Chondrocyte (in vitro differentiated cells): ENCODE measurements around the gene GALNT10. TPM values are rescaled to one million over a fixed set of nuclear protein-coding genes. Genes with fewer than 3 reads are reported as not detected.

ENCODE experiments used
- DNase-seq: peaks from one replicate; pipeline ENCODE4 v3.0.0; 2021; ENCODE audit warnings: mixed read lengths, low spot score
- H3K27ac Mint-ChIP-seq: one replicate; pipeline ENCODE4 v1.8.0; 2021; ENCODE audit warnings: mild to moderate bottlenecking, moderate library complexity, mixed read lengths; ENCODE audit not compliant: unreplicated experiment
- H3K27me3 Mint-ChIP-seq: 2 replicates; pipeline ENCODE4 v1.8.0; 2021; ENCODE audit warnings: low read depth, mixed read lengths
- H3K36me3 Mint-ChIP-seq: 2 replicates; pipeline ENCODE4 v1.8.0; 2021; ENCODE audit warnings: low read depth, mixed read lengths
- H3K4me1 Mint-ChIP-seq: 2 replicates; pipeline ENCODE4 v1.8.0; 2021; ENCODE audit warnings: low read depth, mild to moderate bottlenecking, mixed read lengths
- H3K4me3 Mint-ChIP-seq: one replicate; pipeline ENCODE4 v1.8.0; 2021; ENCODE audit warnings: mild to moderate bottlenecking, moderate library complexity, mixed read lengths; ENCODE audit not compliant: unreplicated experiment
- H3K9me3 Mint-ChIP-seq: 2 replicates; pipeline ENCODE4 v1.8.0; 2021; ENCODE audit warnings: low read depth, mixed read lengths
- total RNA-seq: library from RNA; stranded (reverse); gene quantifications from 3 replicates; pipeline ENCODE4 v1.2.1, GENCODE V29; 2021
- TF ChIP-seq, protein P1 (sequence below): fragments of 200-600 bp; sonication (generic); IDR thresholded peaks from 2 replicates; pipeline ENCODE4 v1.5.0; 2021; ENCODE audit warnings: antibody characterized with exemption, mild to moderate bottlenecking, moderate library complexity

Gene GALNT10
- total RNA-seq, 1 donor from 2014 or later: 155 TPM

DNA sequence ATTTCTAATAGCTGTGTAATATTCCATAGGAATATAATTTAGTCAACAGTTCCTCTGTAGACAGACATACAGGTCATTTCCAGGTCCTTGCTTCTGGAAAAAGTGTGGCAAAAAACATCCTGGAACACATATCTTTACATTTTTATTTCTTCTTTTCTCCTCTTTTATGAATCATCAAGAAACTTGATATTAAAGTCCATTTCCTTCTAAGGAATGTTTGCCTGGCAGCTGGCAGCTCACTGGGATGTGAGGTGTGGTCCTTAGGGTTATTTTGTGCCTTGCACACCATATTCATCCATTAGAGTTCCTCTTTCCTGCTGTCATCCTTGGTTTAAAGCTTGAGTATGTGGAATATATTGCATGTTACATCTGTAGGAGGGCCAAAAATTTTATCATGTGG lies 122.0 kb downstream of the GALNT10 start:
- H3K36me3 Mint-ChIP-seq: peaks cover 4% of the 10 kb centered on the region
- H3K4me1 Mint-ChIP-seq: peaks cover 59% of the 10 kb centered on the region
- TF ChIP-seq, protein P1, sequence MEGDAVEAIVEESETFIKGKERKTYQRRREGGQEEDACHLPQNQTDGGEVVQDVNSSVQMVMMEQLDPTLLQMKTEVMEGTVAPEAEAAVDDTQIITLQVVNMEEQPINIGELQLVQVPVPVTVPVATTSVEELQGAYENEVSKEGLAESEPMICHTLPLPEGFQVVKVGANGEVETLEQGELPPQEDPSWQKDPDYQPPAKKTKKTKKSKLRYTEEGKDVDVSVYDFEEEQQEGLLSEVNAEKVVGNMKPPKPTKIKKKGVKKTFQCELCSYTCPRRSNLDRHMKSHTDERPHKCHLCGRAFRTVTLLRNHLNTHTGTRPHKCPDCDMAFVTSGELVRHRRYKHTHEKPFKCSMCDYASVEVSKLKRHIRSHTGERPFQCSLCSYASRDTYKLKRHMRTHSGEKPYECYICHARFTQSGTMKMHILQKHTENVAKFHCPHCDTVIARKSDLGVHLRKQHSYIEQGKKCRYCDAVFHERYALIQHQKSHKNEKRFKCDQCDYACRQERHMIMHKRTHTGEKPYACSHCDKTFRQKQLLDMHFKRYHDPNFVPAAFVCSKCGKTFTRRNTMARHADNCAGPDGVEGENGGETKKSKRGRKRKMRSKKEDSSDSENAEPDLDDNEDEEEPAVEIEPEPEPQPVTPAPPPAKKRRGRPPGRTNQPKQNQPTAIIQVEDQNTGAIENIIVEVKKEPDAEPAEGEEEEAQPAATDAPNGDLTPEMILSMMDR: no peak
- no peaks in the 10 kb centered on the region for H3K27me3 Mint-ChIP-seq
- no peak overlapping the region for H3K4me3 Mint-ChIP-seq
- no peak for DNase-seq
- H3K27ac Mint-ChIP-seq: peak overlapping the region; percentile 74
- H3K9me3 Mint-ChIP-seq: no peaks in the 10 kb centered on the region

DNA sequence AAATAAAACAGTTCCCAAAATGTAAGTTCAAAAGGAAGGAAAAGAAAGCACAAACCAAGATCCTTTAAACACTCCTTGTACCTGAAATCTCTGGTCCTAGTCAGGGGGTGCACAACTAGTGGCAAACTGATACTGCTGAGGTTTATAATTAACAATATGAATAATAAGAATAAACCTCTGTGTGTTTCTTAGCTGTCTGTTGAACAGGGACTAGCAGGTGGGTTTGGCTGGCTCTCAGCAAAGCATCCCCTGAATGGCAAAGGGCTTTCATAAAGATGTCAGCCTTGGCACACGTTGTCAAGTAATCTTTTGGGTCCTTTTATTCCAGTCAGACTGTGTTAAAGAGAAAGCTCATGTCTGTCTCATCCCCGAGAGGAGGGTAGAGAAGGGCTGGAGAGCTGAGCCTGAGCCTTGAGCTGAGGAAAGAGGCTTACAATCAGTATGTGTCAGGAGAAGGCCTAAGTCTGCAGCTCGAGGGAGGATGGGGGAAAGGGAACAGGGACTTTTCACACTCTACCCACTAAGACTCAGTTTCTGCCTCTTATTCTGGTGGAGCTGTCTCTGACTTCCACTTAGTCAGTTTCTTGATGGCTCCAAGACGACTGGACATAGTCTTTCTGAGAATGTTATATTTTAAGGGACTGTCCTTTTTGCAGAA lies 123.0 kb downstream of the GALNT10 start:
- peak overlapping the region; percentile 74 for H3K27ac Mint-ChIP-seq
- DNase-seq: no peak
- TF ChIP-seq, protein P1: no peak
- peaks cover 4% of the 10 kb centered on the region for H3K36me3 Mint-ChIP-seq
- no peak overlapping the region for H3K4me3 Mint-ChIP-seq
- no peaks in the 10 kb centered on the region for H3K9me3 Mint-ChIP-seq
- H3K4me1 Mint-ChIP-seq: peaks cover 53% of the 10 kb centered on the region
- no peaks in the 10 kb centered on the region for H3K27me3 Mint-ChIP-seq

DNA sequence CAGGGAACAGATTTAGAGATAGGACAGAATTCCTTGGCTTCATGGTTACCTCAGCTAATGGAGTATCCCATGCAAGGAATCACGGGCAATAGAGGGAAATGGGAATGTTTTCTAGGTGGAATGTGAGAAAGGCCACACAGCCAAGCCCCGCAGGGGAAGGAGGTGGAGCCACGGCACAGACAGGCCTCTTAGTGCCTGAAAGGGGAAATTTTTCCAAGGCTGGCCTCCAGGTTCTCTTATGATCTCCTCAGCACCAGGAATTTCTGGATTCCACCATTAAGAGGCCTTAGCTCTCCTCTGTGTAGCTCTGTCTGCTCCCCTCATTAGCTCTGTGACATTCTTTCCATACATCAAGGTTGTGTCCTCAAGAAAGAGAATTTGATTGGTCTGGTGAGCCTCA lies 124.7 kb downstream of the GALNT10 start:
- no peak for DNase-seq
- Mint-ChIP-seq H3K4me1 (peaks cover 42% of the 10 kb centered on the region), H3K27me3 (no peaks in the 10 kb centered on the region), H3K27ac (peak overlapping the region; percentile 32), H3K36me3 (peaks cover 3% of the 10 kb centered on the region), H3K4me3 (no peak overlapping the region), H3K9me3 (no peaks in the 10 kb centered on the region)
- TF ChIP-seq, protein P1: no peak

DNA sequence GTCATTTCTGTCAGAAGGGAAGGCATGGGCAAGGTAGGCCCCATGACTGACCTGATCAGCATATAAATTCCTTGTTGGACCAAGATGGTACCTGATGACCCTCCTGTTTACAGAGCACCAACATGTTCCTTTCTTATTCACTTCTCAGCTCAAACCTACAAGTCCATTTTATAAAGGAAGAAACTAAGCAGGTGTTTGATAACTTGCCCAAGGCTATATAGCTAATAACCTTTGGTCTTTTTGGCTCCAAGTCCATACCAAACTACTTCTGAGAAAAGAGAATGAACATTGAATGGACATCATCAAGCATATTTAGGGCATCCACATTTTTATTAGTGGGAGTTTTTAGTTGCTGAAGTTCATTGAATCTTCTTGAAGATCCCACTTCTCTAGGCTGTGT lies 125.2 kb downstream of the GALNT10 start:
- peaks cover 3% of the 10 kb centered on the region for H3K36me3 Mint-ChIP-seq
- H3K27me3 Mint-ChIP-seq: no peaks in the 10 kb centered on the region
- H3K4me1 Mint-ChIP-seq: peaks cover 47% of the 10 kb centered on the region
- H3K27ac Mint-ChIP-seq: no peak overlapping the region
- TF ChIP-seq, protein P1: no peak
- no peaks in the 10 kb centered on the region for H3K9me3 Mint-ChIP-seq
- DNase-seq: no peak
- H3K4me3 Mint-ChIP-seq: no peak overlapping the region

DNA sequence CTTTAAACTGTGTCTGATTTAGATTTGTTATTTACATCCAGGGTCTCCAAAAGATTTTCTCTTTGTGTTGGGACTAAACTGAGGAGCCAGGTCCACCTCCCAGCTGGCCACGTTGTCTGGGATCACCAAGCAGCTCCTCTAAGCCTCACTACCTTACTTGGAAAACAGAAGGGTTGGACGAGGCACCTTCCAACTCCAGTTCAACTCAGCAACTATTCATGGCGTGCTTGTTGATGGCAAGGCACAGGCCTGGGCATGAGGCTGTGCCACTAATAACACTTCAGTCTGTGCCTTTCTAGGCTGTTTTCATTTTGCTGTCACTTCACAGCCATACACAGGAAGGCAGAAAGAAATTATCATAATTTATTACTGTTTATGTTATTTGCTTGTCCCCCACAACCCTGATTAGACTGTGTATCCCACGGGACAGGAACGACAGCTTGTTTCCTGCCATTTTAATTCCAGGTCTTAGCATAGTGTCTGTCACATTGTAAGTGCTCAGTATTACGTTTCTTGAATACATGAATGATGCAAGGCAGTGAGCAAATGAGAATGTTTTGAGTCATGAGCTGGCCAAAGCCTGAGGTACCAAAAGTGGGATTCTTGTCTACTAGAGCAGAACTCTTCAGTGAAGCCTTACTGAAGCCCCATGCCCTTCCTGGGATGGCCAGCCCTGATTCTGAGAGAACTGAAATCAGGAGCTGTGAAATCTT lies 125.8 kb downstream of the GALNT10 start:
- TF ChIP-seq, protein P1: no peak
- DNase-seq: no peak
- Mint-ChIP-seq H3K9me3 (no peaks in the 10 kb centered on the region), H3K4me3 (no peak overlapping the region), H3K36me3 (peaks cover 3% of the 10 kb centered on the region), H3K27ac (no peak overlapping the region), H3K27me3 (no peaks in the 10 kb centered on the region), H3K4me1 (peaks cover 49% of the 10 kb centered on the region)
